ENCODE data around the gene PPP1R13L. TPM values are rescaled to one million over a fixed set of nuclear protein-coding genes. Genes with fewer than 3 reads are reported as not detected.
A peak's percentile ranks its signal among the peaks of the same experiment; 100 is the strongest.

Gene PPP1R13L
- total and polyA plus RNA-seq, 11 donors: 92.3 to 400 (median 139) TPM

DNA sequence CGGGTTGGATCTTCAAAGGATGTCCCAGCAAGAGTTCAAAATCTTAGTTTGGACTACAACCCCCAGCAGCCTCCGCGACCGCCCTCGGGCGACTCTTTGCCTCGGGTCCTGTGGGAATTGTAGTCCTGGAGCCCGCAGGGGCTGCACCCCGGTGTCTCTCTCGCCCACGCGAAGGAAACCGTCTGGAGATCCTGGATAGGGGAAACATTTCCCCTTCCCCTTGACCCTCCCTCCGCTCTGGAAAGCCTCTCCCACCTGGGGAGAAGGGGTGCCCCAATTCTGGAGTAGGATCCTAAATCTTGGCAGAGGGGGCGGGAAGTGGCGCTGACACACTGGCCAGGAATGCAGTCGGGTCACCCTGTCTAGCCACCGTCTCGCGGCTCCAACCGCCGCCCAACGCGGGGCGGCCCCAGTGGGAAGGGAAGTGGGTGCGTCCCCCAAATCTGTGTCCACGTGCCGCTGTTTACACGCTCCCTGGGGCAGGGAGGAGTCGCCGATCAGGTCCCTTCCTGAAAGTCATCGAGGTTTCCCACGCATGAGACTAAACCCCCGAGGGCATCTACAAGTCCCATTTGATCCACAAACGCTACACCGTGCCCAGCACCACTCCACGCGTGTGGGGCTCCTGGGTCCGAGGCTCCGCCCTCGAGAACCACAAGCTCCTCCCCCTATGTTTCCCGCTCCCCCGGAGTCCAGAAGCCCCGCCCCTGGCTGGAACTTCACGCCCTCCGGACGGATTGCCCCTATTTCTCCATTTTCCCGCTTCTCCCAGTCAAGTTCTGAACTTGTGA is 761 bp upstream of the PPP1R13L start:
- Histone ChIP-seq H3K9me3 (no peaks in the 10 kb centered on the region), H3K4me1 (peaks cover 0 to 65% (median 38%) of the 10 kb centered on the region in 12 donors), H3K36me3 (peaks cover 0 to 13% (median 0%) of the 10 kb centered on the region in 9 donors), H3K4me3 (peak overlapping the region; percentile 47 to 86 (median 70)), H3K27me3 (peaks cover 0 to 19% (median 0%) of the 10 kb centered on the region in 9 donors), H3K27ac (peak overlapping the region; percentile 87 to 97 (median 93))
- peak; percentile 63 to 79 (median 68) for ATAC-seq
- intact Hi-C loops (cut with DNase I): loop anchor here in 4 of 10 donors (2.0 to 10.0 kb wide), 2 partner anchors 17 to 359 kb away; partner anchors contain the start of genes ERCC1 (in 3 of the 4) and SIX5 (in 1 of the 4)
- WGBS, 4 donors: 0% methylated on average over 39 to 48 of the region's 48 CpGs
- DNase-seq: peak; percentile 92 to 93 (median 93)
- TF ChIP-seq, protein P1, sequence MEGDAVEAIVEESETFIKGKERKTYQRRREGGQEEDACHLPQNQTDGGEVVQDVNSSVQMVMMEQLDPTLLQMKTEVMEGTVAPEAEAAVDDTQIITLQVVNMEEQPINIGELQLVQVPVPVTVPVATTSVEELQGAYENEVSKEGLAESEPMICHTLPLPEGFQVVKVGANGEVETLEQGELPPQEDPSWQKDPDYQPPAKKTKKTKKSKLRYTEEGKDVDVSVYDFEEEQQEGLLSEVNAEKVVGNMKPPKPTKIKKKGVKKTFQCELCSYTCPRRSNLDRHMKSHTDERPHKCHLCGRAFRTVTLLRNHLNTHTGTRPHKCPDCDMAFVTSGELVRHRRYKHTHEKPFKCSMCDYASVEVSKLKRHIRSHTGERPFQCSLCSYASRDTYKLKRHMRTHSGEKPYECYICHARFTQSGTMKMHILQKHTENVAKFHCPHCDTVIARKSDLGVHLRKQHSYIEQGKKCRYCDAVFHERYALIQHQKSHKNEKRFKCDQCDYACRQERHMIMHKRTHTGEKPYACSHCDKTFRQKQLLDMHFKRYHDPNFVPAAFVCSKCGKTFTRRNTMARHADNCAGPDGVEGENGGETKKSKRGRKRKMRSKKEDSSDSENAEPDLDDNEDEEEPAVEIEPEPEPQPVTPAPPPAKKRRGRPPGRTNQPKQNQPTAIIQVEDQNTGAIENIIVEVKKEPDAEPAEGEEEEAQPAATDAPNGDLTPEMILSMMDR (IDR thresholded peaks at IDR 0.05): no peak
- peak in 1 of 2 donors; percentile 23 for TF ChIP-seq POLR2A (IDR thresholded peaks at IDR 0.05)

DNA sequence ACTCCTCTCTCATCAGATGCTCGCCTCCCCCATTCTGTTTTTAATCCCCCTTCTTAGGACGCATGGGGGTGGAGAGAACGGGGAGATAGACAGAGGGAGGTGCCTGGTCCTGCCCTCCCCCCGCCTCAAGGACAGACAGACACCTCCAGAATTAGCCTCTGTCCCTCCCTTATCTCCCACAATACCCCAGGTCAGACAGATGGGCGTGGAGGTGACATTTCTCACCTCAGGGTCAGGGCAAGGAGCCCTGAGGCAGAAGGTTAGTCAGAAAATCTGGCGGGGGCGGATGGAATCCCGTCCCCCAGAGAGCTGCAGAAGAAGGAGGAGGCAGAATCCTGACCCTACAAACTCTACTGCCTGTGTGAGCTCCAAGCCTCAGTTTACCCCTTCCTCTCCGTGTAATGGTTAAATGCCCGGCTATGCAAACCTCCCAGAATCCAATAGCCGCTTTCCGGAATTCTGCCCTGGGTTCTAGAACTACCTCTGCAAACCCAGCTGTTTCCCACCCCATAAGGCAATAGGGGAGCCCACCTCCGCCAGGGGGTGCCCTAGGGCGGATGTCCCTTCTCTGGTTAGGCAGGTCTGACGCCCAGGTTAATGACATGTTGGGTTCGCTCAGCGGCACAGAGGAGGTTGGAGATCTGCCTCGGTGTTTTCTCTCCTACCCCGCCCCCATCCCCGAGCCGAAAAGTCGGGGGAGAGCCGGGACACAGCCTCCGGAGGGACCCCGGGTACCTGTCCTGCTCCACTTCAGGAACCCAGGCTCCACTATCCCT is 900 bp downstream of the PPP1R13L start:
- Histone ChIP-seq H3K9me3 (no peaks in the 10 kb centered on the region), H3K36me3 (peaks cover 0 to 8% (median 0%) of the 10 kb centered on the region in 9 donors), H3K4me1 (peaks cover 3 to 63% (median 44%) of the 10 kb centered on the region in 12 donors), H3K27me3 (peaks cover 0 to 19% (median 0%) of the 10 kb centered on the region in 9 donors), H3K27ac (peak overlapping the region; percentile 87 to 97 (median 93)), H3K4me3 (peak overlapping the region; percentile 47 to 86 (median 70))
- 22 to 32% (median 25%) methylated on average over 24 to 25 of the region's 25 CpGs for WGBS, 4 donors
- TF ChIP-seq, protein P1 (IDR thresholded peaks at IDR 0.05): peak; percentile 15 to 62 (median 44)
- TF ChIP-seq POLR2A (IDR thresholded peaks at IDR 0.05): no peak
- ATAC-seq (peak; percentile 39 to 45 (median 40)), DNase-seq (peak; percentile 62 to 81 (median 77))
- intact Hi-C loops (cut with DNase I): loop anchor here in 1 of 10 donors (10.0 kb wide), 1 partner anchor 361 kb away; the partner anchor contains the start of gene SIX5

DNA sequence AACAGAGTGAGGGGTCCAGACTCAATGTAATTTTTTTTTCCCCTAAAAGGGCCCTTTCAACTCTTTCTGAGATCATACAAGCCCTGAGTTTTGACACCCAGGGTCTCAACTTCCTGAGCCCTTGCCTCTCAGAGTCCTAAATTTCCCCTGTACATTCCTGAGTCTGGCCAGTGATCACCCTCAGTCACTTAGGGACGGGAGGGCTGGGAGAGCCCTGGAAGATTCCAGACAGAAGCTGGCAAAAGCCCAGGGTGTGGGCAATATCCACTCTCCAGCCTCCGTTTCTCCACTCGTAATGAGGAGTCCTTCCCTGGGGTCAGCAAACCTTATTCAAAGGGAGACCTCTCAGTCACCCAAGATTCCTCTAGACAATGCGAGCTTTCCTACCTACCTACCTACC is 1.6 kb downstream of the PPP1R13L start:
- Histone ChIP-seq H3K4me3 (peak overlapping the region in 10 of 12 donors; percentile 6 to 86 (median 68)), H3K27ac (peak overlapping the region; percentile 87 to 97 (median 93)), H3K9me3 (no peaks in the 10 kb centered on the region), H3K4me1 (peaks cover 7 to 70% (median 50%) of the 10 kb centered on the region in 12 donors), H3K36me3 (peaks cover 0 to 7% (median 0%) of the 10 kb centered on the region in 9 donors), H3K27me3 (peaks cover 0 to 19% (median 0%) of the 10 kb centered on the region in 9 donors)
- WGBS, 4 donors: 30 to 44% (median 33%) methylated on average over 4 of the region's 4 CpGs
- intact Hi-C loops (cut with DNase I): loop anchor here in 1 of 10 donors (10.0 kb wide), 1 partner anchor 362 kb away; the partner anchor contains the start of gene SIX5
- TF ChIP-seq, protein P1 (IDR thresholded peaks at IDR 0.05): no peak
- TF ChIP-seq POLR2A (IDR thresholded peaks at IDR 0.05): no peak
- ATAC-seq (no peak), DNase-seq (no peak)

Measured in heart left ventricle (tissue), 16 donors.